DOHH2 (cell line): ENCODE data around the gene OR2AE1.

Experiments
- H3F3A ChIP-seq: fragments of 200-600 bp; sonication (generic), shearing (Covaris generic); 2 replicates; pipeline ENCODE4 v1.6.0; 2016; ENCODE audit warnings: antibody characterized with exemption, mild to moderate bottlenecking; ENCODE audit not compliant: control insufficient read depth, insufficient read depth
- H3K27ac ChIP-seq: fragments of 200-600 bp; sonication (generic); 2 replicates; pipeline ENCODE4 v1.5.1; 2014; ENCODE audit warnings: low read depth, mild to moderate bottlenecking, low read length, moderate library complexity
- H3K27me3 ChIP-seq: fragments of 200-600 bp; sonication (generic); 2 replicates; pipeline ENCODE4 v1.6.1; 2014; ENCODE audit warnings: mild to moderate bottlenecking, low read length, mixed read lengths; ENCODE audit not compliant: control insufficient read depth
- H3K36me3 ChIP-seq: fragments of 200-600 bp; sonication (generic); 2 replicates; pipeline ENCODE4 v1.6.1; 2014; ENCODE audit warnings: mild to moderate bottlenecking, low read length, moderate library complexity, mixed read lengths; ENCODE audit not compliant: control insufficient read depth
- H3K4me1 ChIP-seq: fragments of 200-600 bp; sonication (generic); 2 replicates; pipeline ENCODE4 v1.6.1; 2014; ENCODE audit warnings: mild to moderate bottlenecking, low read length, mixed read lengths; ENCODE audit not compliant: control insufficient read depth
- H3K4me2 ChIP-seq: fragments of 200-600 bp; sonication (generic); 2 replicates; pipeline ENCODE4 v1.6.0; 2014; ENCODE audit warnings: mild to moderate bottlenecking, low read length, moderate library complexity
- H3K4me3 ChIP-seq: fragments of 200-600 bp; sonication (generic); 2 replicates; pipeline ENCODE4 v1.5.1; 2014; ENCODE audit warnings: mild to moderate bottlenecking, low read length, mixed read lengths
- H3K79me2 ChIP-seq: fragments of 200-600 bp; sonication (generic); 2 replicates; pipeline ENCODE4 v1.6.1; 2014; ENCODE audit warnings: mild to moderate bottlenecking, low read length, mixed read lengths; ENCODE audit not compliant: control insufficient read depth
- H3K9me2 ChIP-seq: fragments of 200-600 bp; sonication (generic); replicated peaks from 2 replicates; pipeline ENCODE4 v1.6.1; 2014; ENCODE audit warnings: mild to moderate bottlenecking, low read length, mixed read lengths; ENCODE audit not compliant: control insufficient read depth
- H3K9me3 ChIP-seq: fragments of 200-600 bp; sonication (generic); 2 replicates; pipeline ENCODE4 v1.6.1; 2014; ENCODE audit warnings: antibody characterized with exemption, low read length, mixed read lengths; ENCODE audit not compliant: control insufficient read depth, insufficient read depth
- H4K20me1 ChIP-seq: fragments of 200-600 bp; sonication (generic); 2 replicates; pipeline ENCODE4 v1.6.0; 2014; ENCODE audit warnings: low read depth, mild to moderate bottlenecking, antibody characterized with exemption, low read length, moderate library complexity; ENCODE audit not compliant: control insufficient read depth, insufficient read depth
- EZH2phosphoT487 ChIP-seq: fragments of 200-600 bp; sonication (generic); IDR thresholded peaks from 2 replicates; pipeline ENCODE4 v1.6.1; 2017; ENCODE audit warnings: borderline replicate concordance, mild to moderate bottlenecking, antibody characterized with exemption, low read length, moderate library complexity, mixed read lengths
- TF ChIP-seq, protein P1 (sequence below): fragments of 200-600 bp; sonication (generic); IDR thresholded peaks from one replicate; pipeline ENCODE4 v1.5.1; 2014; ENCODE audit warnings: antibody characterized with exemption, mild to moderate bottlenecking, low read depth, low read length; ENCODE audit not compliant: poor library complexity, severe bottlenecking

OR2AE1 gene

GRCh38 chr7:99837649-99838361 lies 39.0 kb downstream of the OR2AE1 start:
- Histone ChIP-seq H3K27ac (no peak overlapping the region), H3K4me1 (no peaks in the 10 kb centered on the region), H3K4me3 (no peak overlapping the region), H3K4me2 (no peak overlapping the region), H3K9me2 (no peaks in the 10 kb centered on the region), H3K36me3 (no peaks in the 10 kb centered on the region), H3F3A (no peaks in the 10 kb centered on the region), H3K9me3 (no peaks in the 10 kb centered on the region), H3K27me3 (peaks cover 23% of the 10 kb centered on the region), H4K20me1 (no peaks in the 10 kb centered on the region), H3K79me2 (no peaks in the 10 kb centered on the region)
- TF ChIP-seq, protein P1, sequence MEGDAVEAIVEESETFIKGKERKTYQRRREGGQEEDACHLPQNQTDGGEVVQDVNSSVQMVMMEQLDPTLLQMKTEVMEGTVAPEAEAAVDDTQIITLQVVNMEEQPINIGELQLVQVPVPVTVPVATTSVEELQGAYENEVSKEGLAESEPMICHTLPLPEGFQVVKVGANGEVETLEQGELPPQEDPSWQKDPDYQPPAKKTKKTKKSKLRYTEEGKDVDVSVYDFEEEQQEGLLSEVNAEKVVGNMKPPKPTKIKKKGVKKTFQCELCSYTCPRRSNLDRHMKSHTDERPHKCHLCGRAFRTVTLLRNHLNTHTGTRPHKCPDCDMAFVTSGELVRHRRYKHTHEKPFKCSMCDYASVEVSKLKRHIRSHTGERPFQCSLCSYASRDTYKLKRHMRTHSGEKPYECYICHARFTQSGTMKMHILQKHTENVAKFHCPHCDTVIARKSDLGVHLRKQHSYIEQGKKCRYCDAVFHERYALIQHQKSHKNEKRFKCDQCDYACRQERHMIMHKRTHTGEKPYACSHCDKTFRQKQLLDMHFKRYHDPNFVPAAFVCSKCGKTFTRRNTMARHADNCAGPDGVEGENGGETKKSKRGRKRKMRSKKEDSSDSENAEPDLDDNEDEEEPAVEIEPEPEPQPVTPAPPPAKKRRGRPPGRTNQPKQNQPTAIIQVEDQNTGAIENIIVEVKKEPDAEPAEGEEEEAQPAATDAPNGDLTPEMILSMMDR, result peak; percentile 46
- no peak for TF ChIP-seq EZH2phosphoT487

GRCh38 chr7:99835189-99835588 lies 41.6 kb downstream of the OR2AE1 start:
- no peaks in the 10 kb centered on the region for H3K4me1 ChIP-seq
- no peak overlapping the region for H3K4me3 ChIP-seq
- no peaks in the 10 kb centered on the region for H3F3A ChIP-seq
- TF ChIP-seq EZH2phosphoT487, result no peak
- TF ChIP-seq, protein P1, result no peak
- no peaks in the 10 kb centered on the region for H3K79me2 ChIP-seq
- no peaks in the 10 kb centered on the region for H3K36me3 ChIP-seq
- H4K20me1 ChIP-seq, result no peaks in the 10 kb centered on the region
- peaks cover 16% of the 10 kb centered on the region for H3K27me3 ChIP-seq
- H3K4me2 ChIP-seq, result no peak overlapping the region
- no peaks in the 10 kb centered on the region for H3K9me2 ChIP-seq
- H3K27ac ChIP-seq, result no peak overlapping the region
- H3K9me3 ChIP-seq, result no peaks in the 10 kb centered on the region

DNA sequence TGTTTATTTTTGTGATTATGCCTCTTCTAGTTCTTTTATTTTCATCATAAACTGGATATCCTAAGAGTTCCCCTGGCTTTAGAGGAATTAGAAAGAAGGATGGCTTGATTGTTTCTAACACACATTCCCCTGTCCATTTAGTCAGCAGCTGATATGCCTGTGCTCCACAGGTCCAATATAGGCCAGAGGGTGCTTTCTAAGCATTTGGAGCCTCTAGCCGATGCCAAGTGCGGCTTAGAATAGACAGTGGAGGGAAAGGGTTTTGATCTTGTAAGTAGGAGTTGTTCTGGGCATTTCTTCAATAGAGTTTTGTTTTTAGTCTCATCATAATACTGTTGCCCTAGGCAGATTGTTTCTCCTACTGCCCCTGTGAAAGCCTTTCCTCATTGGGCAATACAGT lies 42.5 kb downstream of the OR2AE1 start:
- Histone ChIP-seq H3K27ac (no peak overlapping the region), H3K79me2 (no peaks in the 10 kb centered on the region), H3K36me3 (no peaks in the 10 kb centered on the region), H3K4me3 (no peak overlapping the region), H3K4me2 (no peak overlapping the region), H3K9me2 (no peaks in the 10 kb centered on the region), H3K27me3 (peaks cover 11% of the 10 kb centered on the region), H3K9me3 (no peaks in the 10 kb centered on the region), H3K4me1 (no peaks in the 10 kb centered on the region), H3F3A (no peaks in the 10 kb centered on the region), H4K20me1 (no peaks in the 10 kb centered on the region)
- TF ChIP-seq, protein P1, result no peak
